GM23338 (cell line): ENCODE data around the gene BLOC1S3. TPM values are rescaled to one million over a fixed set of nuclear protein-coding genes. Genes with fewer than 3 reads are reported as not detected.
"Not testable (repeated sequence)": the region's sequence is repeated elsewhere in the genome, so short reads cannot be mapped to it uniquely, and the experiment has no call there.

Experiments used
- ATAC-seq: fragments of 200-7000 bp; cut with Tn5 transposase; 3 replicates; pipeline ENCODE4 v1.9.1; 2020
- DNase-seq: peaks from one replicate; pipeline ENCODE4 v3.0.0-alpha.2; 2015; ENCODE audit warnings: low spot score
- H2AFZ ChIP-seq: fragments of 200-600 bp; sonication (generic); 2 replicates; pipeline ENCODE4 v1.8.0; 2016; ENCODE audit warnings: antibody characterized with exemption, mild to moderate bottlenecking, moderate library complexity
- H3F3A ChIP-seq: fragments of 200-600 bp; sonication (generic); replicated peaks from 2 replicates; pipeline ENCODE4 v1.8.0; 2017; ENCODE audit warnings: antibody characterized with exemption, mixed run types, low read depth
- H3K27ac ChIP-seq: fragments of 200-600 bp; sonication (generic); 2 replicates; pipeline ENCODE4 v1.6.1; 2016; ENCODE audit warnings: low read depth
- H3K27me3 ChIP-seq: fragments of 200-600 bp; sonication (generic); 2 replicates; pipeline ENCODE4 v1.8.0; 2016; ENCODE audit warnings: mild to moderate bottlenecking, mixed run types, moderate library complexity; ENCODE audit not compliant: insufficient read depth
- H3K36me3 ChIP-seq: fragments of 200-600 bp; sonication (generic); 2 replicates; pipeline ENCODE4 v1.8.0; 2016; ENCODE audit warnings: mild to moderate bottlenecking; ENCODE audit not compliant: insufficient read depth
- H3K4me1 ChIP-seq: fragments of 200-600 bp; sonication (generic); 2 replicates; pipeline ENCODE4 v1.8.0; 2016; ENCODE audit warnings: mild to moderate bottlenecking, moderate library complexity; ENCODE audit not compliant: insufficient read depth
- H3K4me2 ChIP-seq: fragments of 200-600 bp; sonication (generic); 2 replicates; pipeline ENCODE4 v1.7.1; 2017; ENCODE audit warnings: mixed run types
- H3K4me3 ChIP-seq: fragments of 200-600 bp; sonication (generic); 2 replicates; pipeline ENCODE4 v1.6.1; 2016; ENCODE audit warnings: mixed run types
- H3K79me2 ChIP-seq: fragments of 200-600 bp; sonication (generic); replicated peaks from 2 replicates; pipeline ENCODE4 v1.8.0; 2017; ENCODE audit warnings: mild to moderate bottlenecking; ENCODE audit not compliant: insufficient read depth
- H3K9me2 ChIP-seq: fragments of 200-600 bp; sonication (generic); 2 replicates; pipeline ENCODE4 v1.8.0; 2017; ENCODE audit not compliant: insufficient read depth
- H4K20me1 ChIP-seq: fragments of 200-600 bp; sonication (generic); replicated peaks from 2 replicates; pipeline ENCODE4 v1.8.0; 2017; ENCODE audit warnings: mild to moderate bottlenecking; ENCODE audit not compliant: insufficient read depth
- H3K27ac Mint-ChIP-seq: 2 replicates; pipeline ENCODE4 v1.8.0; 2020; ENCODE audit warnings: inconsistent platforms, mild to moderate bottlenecking, moderate library complexity, mixed read lengths
- H3K27me3 Mint-ChIP-seq: 3 replicates; pipeline ENCODE4 v1.8.0; 2022; ENCODE audit warnings: low read depth, mild to moderate bottlenecking, moderate library complexity, mixed read lengths, inconsistent platforms; ENCODE audit not compliant: insufficient read depth, poor library complexity
- H3K36me3 Mint-ChIP-seq: 3 replicates; pipeline ENCODE4 v1.8.0; 2021; ENCODE audit warnings: low read depth, mild to moderate bottlenecking, inconsistent platforms, moderate library complexity, mixed read lengths
- H3K4me1 Mint-ChIP-seq: 3 replicates; pipeline ENCODE4 v1.8.0; 2020; ENCODE audit warnings: mild to moderate bottlenecking, inconsistent platforms, mixed read lengths
- H3K4me3 Mint-ChIP-seq: 3 replicates; pipeline ENCODE4 v1.8.0; 2021; ENCODE audit warnings: moderate library complexity, mild to moderate bottlenecking, inconsistent platforms, mixed read lengths
- H3K9me3 Mint-ChIP-seq: 3 replicates; pipeline ENCODE4 v1.8.0; 2020; ENCODE audit warnings: moderate library complexity, mild to moderate bottlenecking, inconsistent platforms, mixed read lengths
- JUNB ChIP-seq: IDR thresholded peaks from one replicate; pipeline ENCODE4 v1.6.1; 2016; ENCODE audit warnings: antibody characterized with exemption; ENCODE audit not compliant: unreplicated experiment
- STAT1 ChIP-seq: IDR thresholded peaks from one replicate; pipeline ENCODE4 v1.6.1; 2016; ENCODE audit warnings: antibody characterized with exemption; ENCODE audit not compliant: unreplicated experiment
- ZNF331 ChIP-seq: fragments of 250-450 bp; sonication (Bioruptor Pico); IDR thresholded peaks from 2 replicates; pipeline ENCODE4 v1.5.0; 2020; ENCODE audit warnings: low read depth, mild to moderate bottlenecking, moderate library complexity
- polyA plus RNA-seq: library from polyadenylated mRNA; unstranded; fragments of >200 nt; fragmentation: Nextera tagmentation; extraction: Ambion mirVana; gene quantifications from 2 replicates; pipeline ENCODE4 v1.2.1, GENCODE V29; 2016
- total RNA-seq: library from RNA; depleted of rRNA; stranded (reverse); fragments of >200 nt; shearing (Covaris generic); gene quantifications from 2 replicates; pipeline ENCODE4 v1.2.3, GENCODE V29; 2014; rRNA removed

BLOC1S3 gene
- total and polyA plus RNA-seq, 2 experiments from 2014 or later, result 2.5 to 15.9 TPM

DNA sequence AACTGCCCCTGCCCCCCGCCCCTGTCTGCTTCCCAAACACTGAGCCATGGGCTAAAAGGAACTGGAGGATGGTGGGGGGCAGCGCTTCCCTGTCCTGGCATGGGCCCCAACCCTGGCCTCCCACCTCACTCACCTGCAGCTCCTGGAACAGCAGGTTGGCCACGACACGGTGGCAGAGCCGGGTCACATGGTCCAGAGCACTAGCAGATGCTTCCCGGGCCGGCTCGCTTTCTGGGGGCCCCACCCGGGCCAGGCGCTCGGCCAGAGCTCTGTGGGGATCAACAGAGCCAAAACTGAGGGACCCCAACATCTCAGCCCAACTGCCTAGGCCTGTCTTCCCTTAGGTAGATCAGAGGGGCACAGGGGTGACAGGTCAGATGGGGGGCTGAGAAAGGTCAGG is 46.1 kb downstream of the BLOC1S3 start (continued):
- TF ChIP-seq JUNB (no peak), ZNF331 (CRISPR knock-in tag) (no peak), STAT1 (no peak)

DNA sequence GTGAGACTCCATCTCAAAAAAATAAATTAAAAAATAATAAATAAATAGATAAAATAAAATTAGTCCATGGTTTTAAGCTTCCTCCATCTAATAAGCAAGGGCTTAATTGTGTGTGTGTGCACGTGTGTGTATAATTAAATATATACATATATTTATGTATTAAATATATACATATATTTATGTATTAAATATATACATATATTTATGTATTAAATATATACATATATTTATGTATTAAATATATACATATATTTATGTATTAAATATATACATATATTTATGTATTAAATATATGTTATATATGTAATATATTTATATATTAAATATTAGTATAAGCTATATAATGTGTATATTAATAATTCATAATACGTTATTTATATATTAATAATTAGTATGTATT is 50.5 kb downstream of the BLOC1S3 start:
- not testable (repeated sequence) for H3K27ac Mint-ChIP-seq

More for the DNA sequence above, 50.5 kb downstream of the BLOC1S3 start:
- H3K79me2 ChIP-seq, H3K36me3 Mint-ChIP-seq, H3K4me3 Mint-ChIP-seq, H3K9me3 Mint-ChIP-seq, H3K4me2 ChIP-seq, H3K4me1 Mint-ChIP-seq, H3F3A ChIP-seq, DNase-seq, H3K36me3 ChIP-seq, ATAC-seq, H3K4me3 ChIP-seq, H3K9me2 ChIP-seq, H4K20me1 ChIP-seq, H2AFZ ChIP-seq, H3K27ac ChIP-seq, H3K4me1 ChIP-seq: not testable (repeated sequence)
- H3K27me3 Mint-ChIP-seq, result peaks cover 41% of the 10 kb centered on the region
- H3K27me3 ChIP-seq, result peaks cover 36% of the 10 kb centered on the region

Other genes with a start within 250 kb of the BLOC1S3 start
- not detected in 2 replicates for gene APOC4, start 236.5 kb upstream of the BLOC1S3 start, total RNA-seq
- not detected in 2 replicates for gene APOC4, start 236.5 kb upstream of the BLOC1S3 start, polyA plus RNA-seq
- gene APOC2, start 232.7 kb upstream of the BLOC1S3 start, total RNA-seq, result not detected in 2 replicates
- gene APOC2, start 232.7 kb upstream of the BLOC1S3 start, polyA plus RNA-seq, result not detected in 2 replicates
- gene CLPTM1, start 223.4 kb upstream of the BLOC1S3 start, total RNA-seq, result 70.6 and 71.5 TPM in 2 replicates
- 36.7 and 41.6 TPM in 2 replicates for gene CLPTM1, start 223.4 kb upstream of the BLOC1S3 start, polyA plus RNA-seq
- gene RELB, start 177.3 kb upstream of the BLOC1S3 start, total RNA-seq, result 11.1 and 13.1 TPM in 2 replicates
- 7.4 and 7.9 TPM in 2 replicates for gene RELB, start 177.3 kb upstream of the BLOC1S3 start, polyA plus RNA-seq
- 78.7 and 92.3 TPM in 2 replicates for gene CLASRP, start 139.7 kb upstream of the BLOC1S3 start, total RNA-seq
- gene CLASRP, start 139.7 kb upstream of the BLOC1S3 start, polyA plus RNA-seq, result 26.5 and 27.1 TPM in 2 replicates
- gene ZNF296, start 102.3 kb upstream of the BLOC1S3 start, total RNA-seq, result 10.3 and 13.4 TPM in 2 replicates
- 16.5 and 18.6 TPM in 2 replicates for gene ZNF296, start 102.3 kb upstream of the BLOC1S3 start, polyA plus RNA-seq
- gene GEMIN7, start 99.5 kb upstream of the BLOC1S3 start, total RNA-seq, result 49.6 and 52.6 TPM in 2 replicates
- gene GEMIN7, start 99.5 kb upstream of the BLOC1S3 start, polyA plus RNA-seq, result 90.5 and 91.6 TPM in 2 replicates
- 33.3 and 47.2 TPM in 2 replicates for gene PPP1R37, start 85.6 kb upstream of the BLOC1S3 start, total RNA-seq
- gene PPP1R37, start 85.6 kb upstream of the BLOC1S3 start, polyA plus RNA-seq, result 6.9 and 7.8 TPM in 2 replicates
- 1.3 and 2.2 TPM in 2 replicates for gene NKPD1, start 17.8 kb upstream of the BLOC1S3 start, total RNA-seq
- 0.09 and 0.24 TPM in 2 replicates for gene NKPD1, start 17.8 kb upstream of the BLOC1S3 start, polyA plus RNA-seq
- gene TRAPPC6A, start 547 bp upstream of the BLOC1S3 start, total RNA-seq, result 23.3 and 29.4 TPM in 2 replicates
- gene TRAPPC6A, start 547 bp upstream of the BLOC1S3 start, polyA plus RNA-seq, result 74.7 and 81.9 TPM in 2 replicates
- gene EXOC3L2, start 66.6 kb downstream of the BLOC1S3 start, total RNA-seq, result 0.35 and 3.2 TPM in 2 replicates
- gene EXOC3L2, start 66.6 kb downstream of the BLOC1S3 start, polyA plus RNA-seq, result 2.0 and 2.8 TPM in 2 replicates
- 38.6 and 40.5 TPM in 2 replicates for gene MARK4, start 72.5 kb downstream of the BLOC1S3 start, total RNA-seq
- 15.8 and 16.6 TPM in 2 replicates for gene MARK4, start 72.5 kb downstream of the BLOC1S3 start, polyA plus RNA-seq
- not detected in 2 replicates for gene CKM, start 144.1 kb downstream of the BLOC1S3 start, total RNA-seq
- gene CKM, start 144.1 kb downstream of the BLOC1S3 start, polyA plus RNA-seq, result 0.47 TPM in 1 of 2 replicates, not detected in the other
- gene KLC3, start 162.0 kb downstream of the BLOC1S3 start, total RNA-seq, result 4.2 and 6.4 TPM in 2 replicates
- gene KLC3, start 162.0 kb downstream of the BLOC1S3 start, polyA plus RNA-seq, result 2.8 and 3.1 TPM in 2 replicates
- 81.1 and 84.7 TPM in 2 replicates for gene ERCC2, start 191.8 kb downstream of the BLOC1S3 start, total RNA-seq
- 33.3 and 39.4 TPM in 2 replicates for gene ERCC2, start 191.8 kb downstream of the BLOC1S3 start, polyA plus RNA-seq
- 9.6 and 11.3 TPM in 2 replicates for gene PPP1R13L, start 226.3 kb downstream of the BLOC1S3 start, total RNA-seq
- gene PPP1R13L, start 226.3 kb downstream of the BLOC1S3 start, polyA plus RNA-seq, result 12.9 and 15.5 TPM in 2 replicates
- gene POLR1G, start 227.9 kb downstream of the BLOC1S3 start, total RNA-seq, result 33.0 and 34.1 TPM in 2 replicates
- 85.9 and 91.1 TPM in 2 replicates for gene POLR1G, start 227.9 kb downstream of the BLOC1S3 start, polyA plus RNA-seq
- 39.0 and 45.9 TPM in 2 replicates for gene ERCC1, start 245.1 kb downstream of the BLOC1S3 start, total RNA-seq
- gene ERCC1, start 245.1 kb downstream of the BLOC1S3 start, polyA plus RNA-seq, result 52.3 and 56.3 TPM in 2 replicates